ENCODE results near the gene NR3C1.

NR3C1 gene

DNA sequence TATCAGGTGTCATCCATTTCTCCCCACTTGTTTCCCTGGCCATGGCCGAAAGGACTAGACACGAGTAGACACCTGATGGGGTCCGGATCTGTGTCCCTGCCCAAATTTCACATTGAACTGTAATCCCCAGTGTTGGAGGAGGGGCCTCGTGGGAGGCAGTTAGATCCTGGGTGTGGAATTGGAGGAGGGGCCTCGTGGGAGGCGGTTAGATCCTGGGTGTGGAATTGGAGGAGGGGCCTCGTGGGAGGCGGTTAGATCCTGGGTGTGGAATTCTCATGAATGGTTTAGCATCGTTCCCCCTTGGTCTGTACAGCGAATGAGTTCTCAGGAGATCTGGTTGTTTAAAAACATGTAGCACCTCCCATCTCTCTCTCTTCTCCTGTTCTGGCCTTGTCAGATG lies 165.8 kb downstream of the NR3C1 start:
- H3K9me2 ChIP-seq (replicated peaks; ENCODE audit: low read depth, low read length), result no peaks in the 10 kb centered on the region
- no peaks in the 10 kb centered on the region for H3K79me2 ChIP-seq (ENCODE audit: insufficient read depth, low read length)
- H3K9me3 ChIP-seq (ENCODE audit: insufficient read depth, low read depth, low read length), result no peaks in the 10 kb centered on the region
- H3K27me3 ChIP-seq (ENCODE audit: insufficient read depth, low read length, poor library complexity, severe bottlenecking), result no peaks in the 10 kb centered on the region
- no peaks in the 10 kb centered on the region for H4K20me1 ChIP-seq (ENCODE audit: insufficient read depth, low read length, poor library complexity, severe bottlenecking)
- TF ChIP-seq, protein P1, sequence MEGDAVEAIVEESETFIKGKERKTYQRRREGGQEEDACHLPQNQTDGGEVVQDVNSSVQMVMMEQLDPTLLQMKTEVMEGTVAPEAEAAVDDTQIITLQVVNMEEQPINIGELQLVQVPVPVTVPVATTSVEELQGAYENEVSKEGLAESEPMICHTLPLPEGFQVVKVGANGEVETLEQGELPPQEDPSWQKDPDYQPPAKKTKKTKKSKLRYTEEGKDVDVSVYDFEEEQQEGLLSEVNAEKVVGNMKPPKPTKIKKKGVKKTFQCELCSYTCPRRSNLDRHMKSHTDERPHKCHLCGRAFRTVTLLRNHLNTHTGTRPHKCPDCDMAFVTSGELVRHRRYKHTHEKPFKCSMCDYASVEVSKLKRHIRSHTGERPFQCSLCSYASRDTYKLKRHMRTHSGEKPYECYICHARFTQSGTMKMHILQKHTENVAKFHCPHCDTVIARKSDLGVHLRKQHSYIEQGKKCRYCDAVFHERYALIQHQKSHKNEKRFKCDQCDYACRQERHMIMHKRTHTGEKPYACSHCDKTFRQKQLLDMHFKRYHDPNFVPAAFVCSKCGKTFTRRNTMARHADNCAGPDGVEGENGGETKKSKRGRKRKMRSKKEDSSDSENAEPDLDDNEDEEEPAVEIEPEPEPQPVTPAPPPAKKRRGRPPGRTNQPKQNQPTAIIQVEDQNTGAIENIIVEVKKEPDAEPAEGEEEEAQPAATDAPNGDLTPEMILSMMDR (conservative IDR thresholded peaks at IDR 0.05; ENCODE audit: low read length), result no peak
- TF ChIP-seq EZH2phosphoT487 (IDR thresholded peaks at IDR 0.05; ENCODE audit: borderline replicate concordance), result no peak
- no peaks in the 10 kb centered on the region for H3F3A ChIP-seq (ENCODE audit: low read depth)
- no peaks in the 10 kb centered on the region for H3K36me3 ChIP-seq (ENCODE audit: insufficient read depth, low read length)
- no peak overlapping the region for H3K4me2 ChIP-seq (ENCODE audit: low read depth, low read length, poor library complexity, severe bottlenecking)
- no peak overlapping the region for H2AFZ ChIP-seq (ENCODE audit: low read length)
- no peaks in the 10 kb centered on the region for H3K4me1 ChIP-seq (ENCODE audit: insufficient read depth, low read length, poor library complexity, severe bottlenecking)
- no peak overlapping the region for H3K9ac ChIP-seq (ENCODE audit: low read depth, low read length, poor library complexity, severe bottlenecking)
- no peak overlapping the region for H3K4me3 ChIP-seq (ENCODE audit: low read length, poor library complexity, severe bottlenecking)

DNA sequence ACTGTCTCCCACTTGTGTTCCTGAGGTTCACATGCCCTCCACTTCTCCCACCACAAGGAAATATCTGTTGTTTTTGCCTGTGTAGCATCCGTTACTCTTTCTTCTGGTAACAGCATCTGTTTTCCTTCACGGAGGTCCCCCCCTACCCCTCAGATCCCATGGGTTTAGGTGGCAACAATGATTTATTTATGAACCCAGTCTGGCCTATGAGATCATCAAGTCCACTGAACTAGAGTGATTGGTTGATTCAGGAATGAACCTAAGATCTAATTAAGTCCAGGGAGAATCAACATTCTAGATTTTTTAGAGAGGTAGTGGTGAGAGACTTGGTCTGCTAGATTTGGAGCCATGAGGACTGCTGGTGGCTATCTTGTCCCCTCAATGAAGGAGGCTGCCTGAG lies 166.8 kb downstream of the NR3C1 start:
- Histone ChIP-seq H4K20me1 (ENCODE audit: insufficient read depth, low read length, poor library complexity, severe bottlenecking) (no peaks in the 10 kb centered on the region), H3K4me3 (ENCODE audit: low read length, poor library complexity, severe bottlenecking) (no peak overlapping the region), H3K9me3 (ENCODE audit: insufficient read depth, low read depth, low read length) (no peaks in the 10 kb centered on the region), H3F3A (ENCODE audit: low read depth) (no peaks in the 10 kb centered on the region), H3K9ac (ENCODE audit: low read depth, low read length, poor library complexity, severe bottlenecking) (no peak overlapping the region), H3K36me3 (ENCODE audit: insufficient read depth, low read length) (no peaks in the 10 kb centered on the region), H3K4me2 (ENCODE audit: low read depth, low read length, poor library complexity, severe bottlenecking) (no peak overlapping the region), H3K27me3 (ENCODE audit: insufficient read depth, low read length, poor library complexity, severe bottlenecking) (no peaks in the 10 kb centered on the region), H3K79me2 (ENCODE audit: insufficient read depth, low read length) (no peaks in the 10 kb centered on the region), H3K4me1 (ENCODE audit: insufficient read depth, low read length, poor library complexity, severe bottlenecking) (no peaks in the 10 kb centered on the region), H2AFZ (ENCODE audit: low read length) (no peak overlapping the region), H3K9me2 (replicated peaks; ENCODE audit: low read depth, low read length) (no peaks in the 10 kb centered on the region)
- TF ChIP-seq, protein P1 (conservative IDR thresholded peaks at IDR 0.05; ENCODE audit: low read length), result no peak
- no peak for TF ChIP-seq EZH2phosphoT487 (IDR thresholded peaks at IDR 0.05; ENCODE audit: borderline replicate concordance)

DNA sequence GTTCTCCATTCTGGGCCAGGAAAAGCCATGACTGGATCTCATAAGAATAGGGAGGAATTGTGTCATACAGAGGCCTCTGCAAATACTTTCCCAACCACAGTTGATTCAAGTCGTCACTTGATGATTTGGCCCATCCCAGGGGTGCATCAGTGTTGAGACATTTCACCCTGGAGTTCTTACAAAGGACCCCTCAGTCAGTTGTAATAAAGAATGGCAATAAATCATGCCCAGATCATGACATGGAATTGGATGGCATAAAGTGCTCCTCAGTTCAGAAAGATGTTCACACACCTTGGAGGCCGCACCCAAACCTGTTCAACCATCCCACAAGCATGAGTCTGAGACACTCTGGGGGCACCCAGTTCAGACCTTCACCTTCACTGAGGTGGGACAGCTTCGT lies 168.1 kb downstream of the NR3C1 start:
- Histone ChIP-seq H3K79me2 (ENCODE audit: insufficient read depth, low read length) (no peaks in the 10 kb centered on the region), H3K4me2 (ENCODE audit: low read depth, low read length, poor library complexity, severe bottlenecking) (no peak overlapping the region), H3K27me3 (ENCODE audit: insufficient read depth, low read length, poor library complexity, severe bottlenecking) (no peaks in the 10 kb centered on the region), H3K9me2 (replicated peaks; ENCODE audit: low read depth, low read length) (no peaks in the 10 kb centered on the region), H4K20me1 (ENCODE audit: insufficient read depth, low read length, poor library complexity, severe bottlenecking) (no peaks in the 10 kb centered on the region), H3F3A (ENCODE audit: low read depth) (no peaks in the 10 kb centered on the region), H3K9ac (ENCODE audit: low read depth, low read length, poor library complexity, severe bottlenecking) (no peak overlapping the region), H3K4me1 (ENCODE audit: insufficient read depth, low read length, poor library complexity, severe bottlenecking) (no peaks in the 10 kb centered on the region), H3K9me3 (ENCODE audit: insufficient read depth, low read depth, low read length) (no peaks in the 10 kb centered on the region), H3K36me3 (ENCODE audit: insufficient read depth, low read length) (no peaks in the 10 kb centered on the region), H3K4me3 (ENCODE audit: low read length, poor library complexity, severe bottlenecking) (no peak overlapping the region), H2AFZ (ENCODE audit: low read length) (no peak overlapping the region)
- TF ChIP-seq, protein P1 (conservative IDR thresholded peaks at IDR 0.05; ENCODE audit: low read length), result no peak
- no peak for TF ChIP-seq EZH2phosphoT487 (IDR thresholded peaks at IDR 0.05; ENCODE audit: borderline replicate concordance)

Data from Loucy (cell line).